NCI-H345 (cell line): ENCODE measurements around the gene POU4F1.

Source experiments
- DNase-seq: peaks from one replicate; lab custom pipeline; 2025; lab: John Stamatoyannopoulos, UW

Gene POU4F1

DNA sequence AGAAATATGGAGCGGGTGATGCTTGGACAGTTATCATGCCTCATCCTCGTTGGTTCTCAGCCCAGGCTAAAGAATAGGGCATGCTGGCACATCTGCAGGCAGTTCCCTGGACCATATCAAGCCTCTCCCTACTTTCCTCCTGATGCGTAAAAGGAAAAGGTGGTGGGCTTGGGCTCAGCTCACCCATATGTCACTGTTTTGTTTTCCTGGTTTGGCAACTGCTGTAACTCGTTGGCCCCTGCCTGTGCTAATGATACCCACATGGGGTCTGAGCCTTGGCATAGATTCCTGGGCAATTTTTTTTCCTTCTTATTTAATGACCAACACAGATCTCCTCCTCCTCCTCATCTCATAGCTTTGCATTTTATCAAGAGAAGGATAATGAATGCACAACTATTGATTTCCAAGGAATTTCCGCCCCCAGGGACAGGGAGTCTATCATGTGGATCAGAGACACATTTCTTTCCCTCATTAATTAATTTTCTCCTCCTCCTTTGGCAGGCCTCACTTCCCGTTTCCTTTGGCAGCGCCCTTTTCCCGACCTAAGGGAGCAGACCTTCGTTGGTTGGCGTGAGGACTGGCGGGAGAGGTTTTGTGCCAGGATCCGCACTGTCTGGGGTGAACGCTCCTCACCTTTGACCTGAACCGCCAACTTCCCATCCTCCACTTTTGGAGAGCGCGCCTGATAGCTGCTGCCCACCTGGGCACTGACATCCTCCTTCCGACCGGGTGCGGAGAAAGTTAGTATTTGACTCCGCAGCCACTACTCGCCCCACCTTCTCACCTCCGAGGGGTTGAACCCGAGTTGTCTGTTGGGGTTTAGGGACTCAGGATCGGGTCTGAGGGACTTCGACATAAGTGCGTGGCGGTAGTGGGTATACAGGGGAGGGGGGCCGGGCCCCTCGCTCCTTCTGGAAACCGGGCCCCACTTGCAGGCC is 3.4 kb upstream of the POU4F1 start:
- DNase-seq, result no peak

DNA sequence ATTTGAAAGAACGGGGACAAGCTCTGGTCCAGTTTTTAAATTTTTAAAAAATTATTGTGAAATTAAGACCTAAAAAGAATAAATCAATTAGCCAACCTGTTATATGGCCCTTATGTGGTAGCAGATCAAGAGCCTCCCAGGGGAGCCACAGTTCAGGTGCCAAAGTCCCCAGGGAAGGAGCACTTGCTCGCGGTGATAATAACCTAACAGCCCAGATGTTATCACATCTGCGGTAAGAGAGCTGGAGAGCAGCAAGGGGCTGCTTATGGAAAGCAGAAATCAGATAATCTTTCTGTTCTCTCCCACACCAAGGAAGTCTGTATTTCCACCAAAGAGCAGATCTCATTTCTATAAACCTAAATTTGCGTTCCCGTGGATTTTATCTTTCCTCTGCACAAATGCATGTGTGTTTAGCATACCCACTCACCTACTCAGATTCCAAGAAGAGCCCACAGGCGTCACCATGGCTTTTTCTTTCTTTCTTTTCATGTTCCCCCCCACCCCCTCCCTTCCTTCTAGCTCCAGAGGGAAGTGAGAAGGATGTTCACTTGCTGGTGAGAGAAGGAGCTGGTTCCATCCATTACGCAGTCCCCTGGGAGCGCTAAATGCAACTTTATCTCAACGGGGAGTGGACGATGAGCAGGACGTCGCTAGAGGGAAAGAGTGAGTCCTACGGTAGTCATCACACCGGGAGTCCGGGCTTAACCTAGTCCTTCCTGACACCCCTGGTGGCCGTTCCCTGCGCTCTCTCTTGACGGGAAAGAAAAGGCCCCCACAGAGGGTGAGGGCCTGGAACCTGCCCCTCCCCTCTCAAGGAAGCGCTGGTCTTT is 1.6 kb upstream of the POU4F1 start:
- DNase-seq, result peak; percentile 64

DNA sequence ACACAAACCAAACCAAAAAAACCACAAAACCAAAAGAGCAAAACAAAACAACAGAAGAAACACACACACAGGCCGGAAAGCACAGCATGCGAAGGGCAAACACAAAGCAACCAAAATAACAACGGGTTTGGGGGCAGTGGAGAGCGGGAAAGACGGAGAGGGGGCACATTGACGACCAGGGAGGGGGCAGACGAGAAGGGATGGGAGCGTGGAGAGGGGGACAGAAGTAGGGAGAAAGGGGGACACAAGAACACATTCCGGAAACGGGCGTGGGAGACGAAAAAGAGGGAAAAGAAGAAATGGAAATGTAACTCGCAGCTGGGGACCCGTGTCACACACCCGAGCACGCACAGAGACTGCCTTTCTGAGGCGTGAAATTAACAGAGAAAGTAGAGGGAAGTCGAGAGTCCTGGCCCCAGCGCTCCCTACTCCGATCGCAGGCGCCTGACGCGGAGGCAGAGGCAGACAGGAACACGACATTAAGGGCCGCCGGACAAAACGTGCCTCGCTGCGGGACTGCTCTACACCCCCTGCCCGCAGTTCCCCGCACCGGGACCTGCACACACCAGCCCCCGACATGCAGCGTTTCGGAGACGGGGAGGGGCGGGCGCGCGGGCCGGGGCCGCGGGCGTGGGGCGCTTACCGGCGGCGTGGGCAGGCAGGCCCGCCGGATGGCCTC is 652 bp downstream of the POU4F1 start:
- no peak for DNase-seq

DNA sequence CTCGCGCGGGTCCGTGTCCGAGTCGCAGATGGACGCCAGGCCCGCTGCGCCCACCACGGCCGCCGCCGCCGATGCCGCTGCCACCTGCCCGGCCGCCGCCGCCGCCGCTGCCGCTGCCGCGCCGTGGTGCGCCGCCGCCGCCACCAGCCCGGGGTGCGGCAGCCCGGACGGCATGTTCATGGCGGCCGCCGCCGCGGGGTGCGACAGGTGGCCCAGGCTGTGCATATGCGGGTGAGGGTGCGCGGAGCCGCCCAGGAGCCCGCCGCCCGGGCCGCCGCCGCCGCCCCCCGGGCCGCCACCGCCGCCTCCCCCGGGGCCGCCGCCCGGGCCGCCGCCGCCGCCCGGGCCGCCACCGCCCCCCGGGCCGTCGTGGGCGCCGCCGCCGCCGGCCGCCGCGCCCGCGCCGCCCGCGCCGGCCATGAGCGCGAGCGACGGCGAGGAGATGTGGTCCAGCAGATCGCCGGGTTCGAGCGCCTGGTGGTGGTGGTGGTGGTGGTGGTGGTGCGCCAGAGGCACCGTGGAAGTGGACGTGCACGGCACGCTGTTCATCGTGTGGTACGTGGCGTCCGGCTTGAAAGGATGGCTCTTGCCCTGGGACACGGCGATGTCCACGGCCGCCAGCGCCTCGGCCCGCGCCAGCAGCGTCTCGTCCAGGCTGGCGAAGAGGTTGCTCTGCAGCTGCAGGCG is 1.3 kb downstream of the POU4F1 start:
- no peak for DNase-seq

DNA sequence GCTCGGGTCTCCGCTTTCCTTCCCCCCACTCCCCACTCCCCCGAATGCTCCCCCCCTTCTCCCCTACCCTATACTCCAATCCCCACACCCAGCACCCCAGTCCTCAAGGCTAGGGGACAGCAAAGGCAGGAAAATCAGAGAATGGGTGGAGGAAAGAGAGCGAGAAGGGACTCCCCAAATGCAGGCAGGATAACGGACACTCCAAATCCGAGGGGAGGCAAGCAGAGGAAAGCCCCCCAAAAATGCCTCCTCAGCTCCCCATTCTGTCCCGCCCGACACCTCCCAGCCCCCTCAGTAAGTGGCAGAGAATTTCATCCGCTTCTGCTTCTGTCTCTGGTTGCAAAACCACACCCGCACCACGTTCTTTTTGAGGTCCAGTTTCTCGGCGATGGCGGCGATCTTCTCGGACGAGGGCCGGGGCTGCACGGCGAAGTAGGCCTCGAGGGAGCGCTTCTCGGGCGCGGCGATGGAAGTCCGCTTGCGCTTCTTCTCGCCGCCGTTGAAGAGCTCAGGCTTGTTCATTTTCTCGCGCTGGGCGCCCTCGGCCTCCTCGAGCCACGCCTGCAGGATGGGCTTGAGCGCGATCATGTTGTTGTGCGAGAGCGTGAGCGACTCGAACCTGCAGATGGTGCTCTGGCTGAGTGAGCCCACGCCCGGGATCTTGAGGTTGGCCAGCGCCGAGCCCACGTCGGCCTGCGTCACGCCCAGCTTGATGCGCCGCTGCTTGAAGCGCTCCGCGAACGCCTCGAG is 2.1 kb downstream of the POU4F1 start:
- DNase-seq, result no peak

DNA sequence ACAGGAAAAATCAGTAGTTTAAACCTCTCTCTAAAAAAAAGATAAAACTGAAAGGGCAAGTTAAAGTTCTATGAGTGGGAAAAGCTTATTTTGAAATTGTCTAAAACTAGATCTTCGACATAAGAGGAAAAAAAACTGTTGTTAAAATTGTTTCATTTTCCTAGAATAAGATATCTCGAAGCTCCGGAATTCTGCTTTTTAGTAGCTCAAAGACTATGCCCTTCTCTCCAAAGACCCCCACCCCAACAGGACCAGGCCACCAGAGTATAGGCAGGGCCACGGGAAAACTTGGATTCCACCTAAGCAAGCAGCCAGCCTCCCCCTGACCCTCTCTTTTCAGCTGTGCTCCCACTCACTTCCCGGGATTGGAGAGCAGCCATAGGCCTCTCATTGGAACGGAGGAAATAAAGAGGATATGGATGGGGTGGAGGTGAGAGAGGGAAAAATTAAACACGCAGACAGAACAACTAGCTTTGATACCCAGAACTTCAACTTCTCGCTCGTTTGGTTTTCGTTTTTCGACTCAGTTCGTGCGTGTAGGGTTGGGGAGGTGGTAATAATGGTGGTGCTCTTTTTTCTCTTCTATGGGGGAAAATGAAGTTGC is 3.0 kb downstream of the POU4F1 start:
- no peak for DNase-seq

DNA sequence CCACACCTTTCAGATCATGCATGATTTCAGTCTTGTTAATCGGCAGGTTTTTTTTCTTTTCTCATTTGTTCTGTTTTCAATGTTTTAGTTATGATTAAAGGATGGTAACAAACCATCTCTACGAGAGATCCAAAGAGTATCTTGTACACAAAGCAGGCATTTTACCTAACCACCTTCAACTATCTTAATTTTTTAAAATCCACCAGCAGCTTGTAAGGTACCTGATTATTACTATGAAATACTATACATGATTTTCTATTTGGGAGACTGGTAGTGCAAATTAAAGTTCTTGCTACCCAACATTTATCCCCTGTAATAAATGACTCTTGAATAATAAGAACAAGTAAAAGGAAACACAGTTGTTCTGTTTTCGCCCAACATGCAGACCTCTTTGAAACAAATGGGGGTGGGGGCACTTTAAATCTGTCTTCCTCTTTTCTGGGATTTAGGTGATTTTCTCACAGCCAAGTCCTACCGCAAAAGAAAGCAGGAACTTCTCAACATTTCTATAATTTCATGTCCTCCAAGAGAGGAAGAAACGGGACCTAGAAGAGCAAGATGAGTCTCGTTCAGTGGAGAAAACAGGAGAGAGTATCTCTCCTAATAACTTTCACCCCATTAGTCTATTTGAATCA is 3.6 kb downstream of the POU4F1 start:
- DNase-seq, result no peak

DNA sequence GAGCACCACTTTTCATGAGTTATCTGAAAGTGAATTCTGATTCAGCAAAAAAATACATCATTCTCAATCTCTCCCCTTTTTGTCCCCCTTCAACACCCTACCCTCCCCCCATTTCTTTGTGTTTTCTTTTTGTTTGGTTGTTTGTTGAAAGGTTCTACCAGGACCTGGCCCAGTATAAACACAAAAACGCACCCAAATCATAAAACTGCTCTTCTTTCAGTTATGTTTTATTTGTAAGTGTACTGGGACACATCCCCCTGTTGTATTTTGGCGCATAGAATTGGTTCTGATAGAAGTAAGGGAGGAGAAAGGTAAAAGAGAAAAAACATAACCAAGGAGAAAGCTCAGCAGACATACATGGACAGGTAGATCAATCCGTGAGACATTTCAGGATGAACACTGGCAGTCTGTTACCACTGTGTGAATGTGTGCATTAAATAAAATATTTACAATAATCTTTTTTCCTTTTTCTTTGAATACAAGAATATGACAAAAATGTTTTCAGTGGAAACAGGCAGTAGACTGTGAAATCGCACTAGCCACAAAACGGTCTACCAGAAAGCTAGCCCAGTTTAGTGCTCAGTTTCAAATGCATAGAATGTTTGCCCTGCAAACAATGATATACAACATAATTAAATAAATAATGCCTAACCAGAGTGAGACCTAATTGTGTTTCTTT is 4.2 kb downstream of the POU4F1 start:
- no peak for DNase-seq

DNA sequence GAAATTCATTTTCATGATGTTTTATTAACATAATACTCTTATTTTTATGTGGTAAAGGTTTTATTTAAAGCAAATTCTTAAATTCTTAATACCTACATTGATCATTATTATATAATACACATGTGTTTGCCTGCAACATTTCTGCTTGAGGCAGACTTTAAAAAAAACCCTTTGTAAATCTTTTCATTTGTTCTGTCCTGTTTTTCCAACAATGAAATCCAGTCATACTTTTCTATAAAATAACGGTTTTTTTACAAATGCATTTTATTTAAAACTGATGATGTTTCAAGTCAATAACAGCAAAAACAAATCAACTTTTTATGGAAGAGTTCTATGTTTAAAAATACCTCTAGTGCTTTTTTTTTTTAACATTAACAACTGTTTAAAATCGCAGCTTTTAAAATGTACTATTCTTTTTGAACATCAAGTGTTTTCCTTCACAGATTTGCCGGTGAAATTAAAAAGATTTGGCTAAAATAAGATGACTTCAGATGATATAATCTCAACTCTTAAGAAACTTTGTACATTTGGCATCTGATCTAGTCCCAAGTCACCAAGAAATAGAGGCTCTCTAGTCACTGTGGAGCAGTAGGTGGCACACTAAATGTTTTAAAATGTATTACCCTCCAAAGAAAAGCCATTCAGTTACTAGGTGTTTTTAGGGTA is 5.1 kb downstream of the POU4F1 start:
- no peak for DNase-seq

DNA sequence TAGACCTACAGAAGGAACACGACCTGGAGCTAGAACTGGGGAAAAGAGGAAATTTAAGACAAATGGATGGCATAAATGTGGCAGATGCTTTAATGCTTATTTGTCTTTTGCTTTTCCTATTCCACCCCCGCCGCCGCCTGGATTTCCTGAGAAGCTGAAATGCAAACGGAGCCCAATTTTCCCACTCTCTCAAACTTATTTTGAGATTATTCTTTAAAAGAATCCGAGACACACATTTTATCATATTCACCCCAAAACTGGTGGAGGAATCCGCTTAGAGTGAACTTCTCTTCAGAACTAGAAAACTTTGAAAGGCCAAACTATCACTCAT is 5.8 kb downstream of the POU4F1 start:
- DNase-seq, result no peak

DNA sequence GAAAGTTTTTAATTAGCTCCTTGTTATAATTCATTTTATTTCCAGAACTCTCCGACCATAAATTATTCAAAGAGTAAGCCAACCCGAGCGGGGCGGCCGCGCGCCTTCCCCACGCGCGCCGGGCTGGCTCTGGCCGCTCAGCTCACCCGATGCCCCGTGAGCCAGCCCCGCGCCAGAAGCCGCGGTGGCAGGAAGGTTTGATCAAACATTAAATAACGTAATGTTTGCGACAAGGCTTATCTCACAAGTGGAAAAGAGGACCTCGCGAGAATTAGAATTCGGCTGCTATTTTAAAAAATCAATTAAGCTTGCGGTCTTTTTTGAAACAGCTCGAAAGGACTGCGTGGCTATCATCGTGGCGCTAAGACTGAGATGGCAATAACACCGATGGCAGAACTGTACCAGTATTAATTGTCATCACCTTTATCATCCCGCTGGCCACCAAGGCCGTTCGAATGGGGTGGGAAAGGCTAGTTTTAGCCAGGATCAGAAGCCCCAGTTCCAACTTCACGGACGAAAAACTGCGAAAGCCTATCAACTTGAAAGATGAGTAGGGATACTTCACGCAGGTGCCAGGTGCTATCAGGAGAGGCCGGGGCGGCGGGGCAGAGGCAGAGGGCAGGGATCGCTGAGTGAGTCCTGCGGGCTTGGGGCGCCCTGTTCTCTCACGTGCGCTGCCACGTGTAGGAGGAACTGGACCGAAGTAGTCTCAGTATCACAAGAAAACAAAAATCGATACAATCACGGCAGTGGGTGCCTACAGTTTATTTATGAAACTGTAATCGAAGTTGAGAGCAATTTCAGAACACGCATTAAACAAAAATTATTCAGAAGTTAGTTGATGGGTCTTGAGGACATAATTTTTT is 6.4 kb downstream of the POU4F1 start:
- no peak for DNase-seq

DNA sequence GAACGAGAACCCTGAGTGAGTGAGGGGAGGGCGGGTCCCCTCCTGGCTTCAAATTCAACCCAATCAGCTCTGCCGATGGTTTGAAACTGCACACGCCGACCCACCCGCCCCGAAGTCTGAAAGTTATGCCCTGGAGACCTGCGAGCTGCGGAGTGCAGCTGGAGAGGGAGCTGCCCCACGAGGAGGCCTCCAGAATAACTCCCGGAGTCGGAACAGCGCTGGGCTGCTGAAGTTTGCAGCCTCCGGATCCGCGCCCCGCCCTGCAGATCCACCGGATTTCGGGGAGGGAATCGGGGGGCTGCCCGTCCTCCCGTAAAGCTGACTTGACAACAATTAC is 7.0 kb downstream of the POU4F1 start:
- DNase-seq, result no peak

DNA sequence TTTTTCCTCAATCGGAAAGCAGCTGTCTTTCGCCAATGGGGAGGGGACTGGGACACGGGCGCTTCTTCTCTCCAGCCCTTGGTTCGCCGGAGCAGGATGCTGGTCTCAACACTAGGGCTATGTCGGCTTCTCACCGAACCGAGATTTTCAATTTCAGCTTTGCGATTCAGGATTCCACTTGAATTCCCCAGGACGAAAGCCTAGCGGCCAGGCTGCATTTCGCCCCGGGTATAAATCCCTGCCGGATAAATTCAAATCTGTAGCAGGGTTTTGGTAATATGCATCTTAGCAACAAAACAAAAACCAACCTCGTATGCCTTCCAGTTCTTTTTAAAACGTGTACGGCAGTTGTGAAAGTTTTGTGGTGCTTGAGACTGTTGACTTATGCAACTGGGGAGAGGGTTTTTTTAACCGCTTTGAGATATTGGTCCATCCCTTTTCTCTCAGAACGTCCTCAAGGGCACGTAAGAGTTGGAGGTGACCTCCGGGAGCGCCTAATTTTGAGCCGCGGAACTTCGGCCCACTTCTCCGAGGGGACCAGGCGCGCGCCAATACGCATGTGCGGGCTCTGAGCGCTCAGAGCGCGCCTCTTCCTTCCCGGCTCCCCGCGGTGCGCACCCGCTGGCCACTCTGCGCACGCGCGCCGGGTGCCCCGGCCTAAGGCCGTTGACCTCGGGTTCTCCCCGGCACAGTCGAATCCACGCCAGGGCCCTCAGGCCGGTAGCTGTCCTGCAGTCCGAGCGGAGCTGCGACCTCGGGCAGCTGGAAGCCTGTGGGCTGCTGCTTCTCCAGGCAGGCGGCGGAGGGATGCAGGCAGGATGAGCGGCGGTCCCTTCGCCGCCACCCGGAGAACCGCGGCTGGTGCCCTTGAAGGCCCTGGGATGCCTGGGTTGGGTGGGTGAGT is 7.6 kb downstream of the POU4F1 start:
- no peak for DNase-seq

DNA sequence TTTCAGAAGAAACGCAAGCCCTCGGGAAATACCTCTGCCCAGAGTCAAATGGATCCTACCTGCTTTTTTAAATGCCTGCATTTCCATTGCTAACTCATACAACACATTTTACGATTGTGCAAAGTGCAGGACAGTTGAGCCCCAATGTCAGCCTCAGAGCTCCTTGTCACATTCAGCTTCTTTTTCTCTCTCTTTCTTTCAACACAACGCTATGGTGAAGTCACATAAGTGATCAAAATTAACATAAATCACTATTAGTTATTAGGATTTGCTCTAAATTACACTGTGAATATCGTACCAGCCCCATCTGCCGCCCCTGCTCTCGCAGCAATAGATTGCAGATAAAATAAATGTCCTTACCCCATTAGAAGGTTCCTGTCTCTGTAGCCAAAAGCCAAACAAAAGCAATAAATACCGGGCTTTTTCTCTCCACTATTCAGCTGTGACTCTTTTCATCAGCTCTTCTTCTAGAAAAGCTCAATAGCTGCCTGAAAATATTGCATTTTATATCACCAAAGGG is 8.8 kb downstream of the POU4F1 start:
- no peak for DNase-seq

DNA sequence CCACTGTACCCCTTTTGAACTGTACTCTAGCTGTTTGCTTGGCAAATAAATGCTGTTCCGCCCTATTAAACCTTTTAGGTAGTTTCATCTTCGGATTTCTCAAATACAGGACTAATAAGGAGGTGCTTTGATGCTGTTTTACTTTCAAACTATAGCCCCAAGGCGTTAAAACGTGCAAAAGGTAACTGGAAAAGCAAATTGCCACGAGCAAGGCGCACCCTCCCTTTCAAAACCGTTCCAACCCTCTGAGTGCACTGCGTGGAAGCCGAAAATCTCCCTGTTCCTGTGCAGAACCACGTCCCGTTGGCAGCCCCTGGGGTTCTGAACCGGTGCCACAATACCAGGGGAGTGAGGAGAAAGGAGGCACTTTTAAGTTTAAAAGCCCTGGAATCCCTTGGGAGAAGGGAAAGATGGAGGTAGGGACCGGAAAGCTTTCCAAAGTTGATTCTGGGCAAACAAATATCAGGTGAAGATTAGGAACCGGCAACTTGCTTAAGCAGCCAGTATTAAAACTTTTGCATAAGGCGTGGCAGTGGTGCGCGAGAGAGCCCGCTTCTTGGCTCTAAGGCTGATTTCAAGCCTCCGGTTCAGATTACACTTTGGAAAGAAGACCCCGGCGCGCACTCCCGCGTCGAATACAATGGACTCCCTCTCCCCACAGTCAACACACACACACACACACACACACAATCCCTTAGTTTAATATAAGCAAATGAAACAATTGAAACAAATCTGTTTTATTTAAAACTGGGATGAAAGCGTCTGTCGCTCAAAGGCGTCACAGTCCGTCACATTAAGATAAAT is 9.5 kb downstream of the POU4F1 start:
- DNase-seq, result peak; percentile 73

DNA sequence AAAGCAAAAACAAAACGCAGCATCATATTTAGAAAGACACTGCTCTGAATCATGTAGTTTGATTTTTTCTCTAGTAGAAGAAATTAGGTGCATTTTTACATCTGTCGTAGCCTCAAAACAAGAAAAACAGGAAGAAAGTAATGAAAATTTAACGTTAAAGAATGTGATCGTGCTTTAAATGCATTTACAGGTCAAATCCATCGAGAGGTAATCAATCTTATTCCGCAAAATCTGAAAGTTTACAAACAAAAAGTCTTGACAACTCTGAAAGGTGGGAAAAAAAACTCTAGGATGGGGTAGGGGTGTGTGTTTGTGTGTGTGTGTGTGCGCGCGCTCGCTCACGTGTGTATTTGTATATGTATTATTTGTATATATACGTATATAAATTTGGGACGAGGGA is 10.2 kb downstream of the POU4F1 start:
- DNase-seq, result no peak
